WTC11 (cell line): ENCODE measurements around the gene ATRX.

Experiments
- ARID4B ChIP-seq: sonication (generic); formaldehyde crosslinking; IDR thresholded peaks from 2 replicates; pipeline ENCODE4 v1.8.0; 2023; ENCODE audit warnings: missing genetic modification reagents, mild to moderate bottlenecking, borderline replicate concordance
- CTCF ChIP-seq: fragments of 200-600 bp; IDR thresholded peaks from 2 replicates; pipeline ENCODE4 v1.8.0; 2022; ENCODE audit warnings: antibody characterized with exemption
- ETV6 ChIP-seq: sonication (generic); formaldehyde crosslinking; IDR thresholded peaks from 2 replicates; pipeline ENCODE4 v1.8.1; 2022; ENCODE audit warnings: mild to moderate bottlenecking, missing genetic modification reagents
- FOXP4 ChIP-seq: sonication (generic); formaldehyde crosslinking; IDR thresholded peaks from 2 replicates; pipeline ENCODE4 v1.8.0; 2022; ENCODE audit warnings: mild to moderate bottlenecking, missing genetic modification reagents
- HMGXB4 ChIP-seq: sonication (generic); formaldehyde crosslinking; IDR thresholded peaks from 2 replicates; pipeline ENCODE4 v1.8.1; 2023; ENCODE audit warnings: mild to moderate bottlenecking, moderate library complexity, missing genetic modification reagents
- KAT7 ChIP-seq: sonication (generic); formaldehyde crosslinking; IDR thresholded peaks from 2 replicates; pipeline ENCODE4 v1.8.1; 2023; ENCODE audit warnings: missing genetic modification reagents, mild to moderate bottlenecking, borderline replicate concordance
- NR2C2 ChIP-seq: sonication (generic); formaldehyde crosslinking; IDR thresholded peaks from 2 replicates; pipeline ENCODE4 v1.8.0; 2022; ENCODE audit warnings: mild to moderate bottlenecking, missing genetic modification reagents
- TP53 ChIP-seq: sonication (generic); formaldehyde crosslinking; IDR thresholded peaks from 2 replicates; pipeline ENCODE4 v1.8.1; 2023; ENCODE audit warnings: mild to moderate bottlenecking, missing genetic modification reagents
- USF2 ChIP-seq: sonication (generic); formaldehyde crosslinking; IDR thresholded peaks from 2 replicates; pipeline ENCODE4 v1.8.1; 2023; ENCODE audit warnings: mild to moderate bottlenecking, missing genetic modification reagents, moderate library complexity
- ZNF671 ChIP-seq: fragments of 250-450 bp; sonication (Bioruptor Pico); IDR thresholded peaks from 2 replicates; pipeline ENCODE4 v1.8.0; 2021; ENCODE audit warnings: mild to moderate bottlenecking

- no peak for TF ChIP-seq CTCF
- TF ChIP-seq ARID4B (CRISPR knock-in tag): no peak
- no peak for TF ChIP-seq ETV6
- no peak for TF ChIP-seq NR2C2
- TF ChIP-seq HMGXB4 (CRISPR knock-in tag): no peak
- no peak for TF ChIP-seq USF2 (CRISPR knock-in tag)
- no peak for TF ChIP-seq FOXP4
- TF ChIP-seq ZNF671 (CRISPR knock-in tag): no peak
- no peak for TF ChIP-seq TP53 (CRISPR knock-in tag)
- TF ChIP-seq KAT7 (CRISPR knock-in tag): no peak
Measured at GRCh38 chrX:77675986-77676385, 110.0 kb downstream of the ATRX start.
